Measurements from ENCODE around the gene SMIM31. TPM values are rescaled to one million over a fixed set of nuclear protein-coding genes. Genes with fewer than 3 reads are reported as not detected.

SMIM31 gene
- total and polyA plus RNA-seq, 9 of the 15 experiments (the other 6 are each of a cell fraction or from before 2014, with no cell fraction given), result not detected

- no peaks in the 10 kb centered on the region for H4K20me1 ChIP-seq (replicated peaks; ENCODE audit: control insufficient read depth, insufficient read depth, low read length)
- H3K9me1 ChIP-seq (ENCODE audit: control insufficient read depth, insufficient read depth, low read length), result no peaks in the 10 kb centered on the region
- no peak overlapping the region for H3K4me2 ChIP-seq (ENCODE audit: insufficient read depth, low read length)
- H3K36me3 ChIP-seq (ENCODE audit: control insufficient read depth, insufficient read depth, low read length), result no peaks in the 10 kb centered on the region
- H3K9ac ChIP-seq (ENCODE audit: insufficient read depth in 1 of 2, low read depth in 2 of 2, low read length in 2 of 2), result no peak overlapping the region
- no peak overlapping the region for H3K4me3 ChIP-seq
- WGBS (ENCODE audit: insufficient coverage, low coverage, missing lambda C conversion rate), result 0% methylated on average over 3 of the region's 3 CpGs
- CTCF ChIA-PET (ENCODE audit: low intra/inter-chr PET ratio), result no interaction called here
- no peak overlapping the region for H3K27ac ChIP-seq (ENCODE audit: extremely low read depth, low read depth, low read length)
- no TSS peak for BruUV-seq (replicated peaks)
- FAIRE-seq (no peak), DNase-seq (ENCODE audit: extremely low read depth in 1 of 4, low spot score in 3 of 4) (no peak), ATAC-seq (no peak)
- H2AFZ ChIP-seq (ENCODE audit: low read depth, low read length), result no peak overlapping the region
- no peaks in the 10 kb centered on the region for H3K4me1 ChIP-seq (replicated peaks in 1 of 2; ENCODE audit: control insufficient read depth in 2 of 2, insufficient read depth in 2 of 2, low read length in 2 of 2)
- no peaks in the 10 kb centered on the region; a peak in 1 of 5 replicates for H3K27me3 ChIP-seq (ENCODE audit: control insufficient read depth in 2 of 2, insufficient read depth in 2 of 2, low read length in 2 of 2)
- in situ Hi-C loops (cut with MboI), result no loop called here
- H3K9me3 ChIP-seq (replicated peaks; ENCODE audit: control insufficient read depth, insufficient read depth, low read depth, low read length), result no peaks in the 10 kb centered on the region
- POLR2A ChIA-PET, result no interaction called here
- intact Hi-C loops (cut with micrococcal nuclease), result loop anchor here (5.0 kb wide), 1 partner anchor 316 kb away; no protein-coding TSS in a partner anchor
- no peaks in the 10 kb centered on the region for H3K79me2 ChIP-seq (ENCODE audit: control insufficient read depth, insufficient read depth, low read length)
- TF ChIP-seq ATF2 (CRISPR knock-in tag; IDR thresholded peaks at IDR 0.05) (no peak), MGA (IDR thresholded peaks at IDR 0.05) (no peak), FOXM1 (IDR thresholded peaks at IDR 0.05; ENCODE audit: low read depth) (no peak), FOXM1 (CRISPR knock-in tag; IDR thresholded peaks at IDR 0.05; ENCODE audit: low read depth) (no peak), ZNF232 (CRISPR knock-in tag; IDR thresholded peaks at IDR 0.05) (no peak), GABPB2 (CRISPR knock-in tag; conservative IDR thresholded peaks at IDR 0.05) (no peak)
These were observed 26.9 kb downstream of the SMIM31 start for GRCh38 chr4:164780839-164781238.
